ENCODE data around the gene TNFSF8.

Gene TNFSF8

DNA sequence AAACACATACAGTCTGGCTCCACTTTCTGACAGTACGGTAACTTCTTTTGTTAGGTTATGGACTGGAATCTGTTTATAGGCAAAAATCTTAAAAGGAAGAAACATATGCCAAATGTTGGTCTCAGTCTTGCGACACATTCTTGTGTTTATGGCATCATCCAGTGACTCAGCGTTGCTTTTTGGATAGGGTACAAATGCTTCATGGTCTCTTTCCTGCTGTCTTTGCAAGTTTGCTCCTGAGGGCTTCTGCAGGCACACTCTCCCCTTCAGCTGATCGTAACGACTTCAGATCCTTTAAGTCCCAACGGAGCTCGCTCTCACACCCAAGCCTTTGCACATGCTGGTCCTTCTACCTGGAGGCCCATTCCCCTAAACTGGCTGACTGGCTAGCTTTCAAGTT is 23.6 kb upstream of the TNFSF8 start:
- no peak overlapping the region for H3K4me3 ChIP-seq (ENCODE audit: low read depth, low read length)
- in situ Hi-C loops (cut with HindIII; ENCODE audit: low sequenced_read_pairs): no loop called here
- DNase-seq (ENCODE audit: low read depth): peak; percentile 74
- TF ChIP-seq, protein P1, sequence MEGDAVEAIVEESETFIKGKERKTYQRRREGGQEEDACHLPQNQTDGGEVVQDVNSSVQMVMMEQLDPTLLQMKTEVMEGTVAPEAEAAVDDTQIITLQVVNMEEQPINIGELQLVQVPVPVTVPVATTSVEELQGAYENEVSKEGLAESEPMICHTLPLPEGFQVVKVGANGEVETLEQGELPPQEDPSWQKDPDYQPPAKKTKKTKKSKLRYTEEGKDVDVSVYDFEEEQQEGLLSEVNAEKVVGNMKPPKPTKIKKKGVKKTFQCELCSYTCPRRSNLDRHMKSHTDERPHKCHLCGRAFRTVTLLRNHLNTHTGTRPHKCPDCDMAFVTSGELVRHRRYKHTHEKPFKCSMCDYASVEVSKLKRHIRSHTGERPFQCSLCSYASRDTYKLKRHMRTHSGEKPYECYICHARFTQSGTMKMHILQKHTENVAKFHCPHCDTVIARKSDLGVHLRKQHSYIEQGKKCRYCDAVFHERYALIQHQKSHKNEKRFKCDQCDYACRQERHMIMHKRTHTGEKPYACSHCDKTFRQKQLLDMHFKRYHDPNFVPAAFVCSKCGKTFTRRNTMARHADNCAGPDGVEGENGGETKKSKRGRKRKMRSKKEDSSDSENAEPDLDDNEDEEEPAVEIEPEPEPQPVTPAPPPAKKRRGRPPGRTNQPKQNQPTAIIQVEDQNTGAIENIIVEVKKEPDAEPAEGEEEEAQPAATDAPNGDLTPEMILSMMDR (IDR thresholded peaks at IDR 0.05; ENCODE audit: low read depth, low read length, missing control alignments): no peak

GRCh38 chr9:114953046-114953445 is 22.7 kb upstream of the TNFSF8 start:
- DNase-seq (ENCODE audit: low read depth): no peak
- H3K4me3 ChIP-seq (ENCODE audit: low read depth, low read length): no peak overlapping the region
- in situ Hi-C loops (cut with HindIII; ENCODE audit: low sequenced_read_pairs): no loop called here
- TF ChIP-seq, protein P1 (IDR thresholded peaks at IDR 0.05; ENCODE audit: low read depth, low read length, missing control alignments): no peak

DNA sequence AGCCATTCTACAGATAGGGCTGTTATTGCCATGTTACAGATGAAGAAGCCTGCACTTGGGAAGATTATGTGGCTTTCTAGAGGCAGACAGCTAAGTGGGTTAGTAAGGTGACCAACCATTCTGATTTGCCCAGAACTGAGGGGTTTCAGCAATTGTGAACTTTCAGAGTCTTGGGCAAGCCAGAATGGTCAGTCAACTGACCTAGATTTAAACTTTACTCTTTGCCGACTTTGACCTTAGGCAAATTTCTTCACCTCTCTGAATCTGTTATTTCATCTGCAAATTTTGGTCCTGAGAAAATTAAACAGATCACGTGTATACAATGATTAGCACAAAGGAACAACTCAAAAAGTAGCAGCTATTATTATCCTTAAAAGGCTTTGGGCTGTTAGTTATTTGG is 20.4 kb upstream of the TNFSF8 start:
- H3K4me3 ChIP-seq (ENCODE audit: low read depth, low read length): no peak overlapping the region
- TF ChIP-seq, protein P1 (IDR thresholded peaks at IDR 0.05; ENCODE audit: low read depth, low read length, missing control alignments): no peak
- in situ Hi-C loops (cut with HindIII; ENCODE audit: low sequenced_read_pairs): no loop called here
- no peak for DNase-seq (ENCODE audit: low read depth)

DNA sequence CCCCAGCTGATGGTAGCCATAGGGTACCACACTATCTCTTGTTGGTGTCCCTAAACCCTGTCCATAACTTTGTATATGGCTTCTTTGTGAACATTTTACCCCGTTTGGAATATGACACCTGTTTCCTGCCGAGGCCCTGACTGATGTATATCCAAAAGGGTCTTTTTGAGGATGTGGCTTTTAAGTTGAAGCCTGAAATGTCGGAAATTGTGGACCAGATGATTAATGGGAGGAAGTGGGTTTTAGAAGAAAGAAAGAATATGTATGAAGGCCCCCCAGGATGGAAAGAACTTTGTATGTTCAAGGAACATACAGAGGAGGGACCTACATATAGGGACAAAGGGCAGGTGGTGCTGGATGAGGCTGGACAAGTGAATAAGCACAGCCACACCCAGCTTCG is 16.7 kb upstream of the TNFSF8 start:
- in situ Hi-C loops (cut with HindIII; ENCODE audit: low sequenced_read_pairs): no loop called here
- no peak overlapping the region for H3K4me3 ChIP-seq (ENCODE audit: low read depth, low read length)
- TF ChIP-seq, protein P1 (IDR thresholded peaks at IDR 0.05; ENCODE audit: low read depth, low read length, missing control alignments): no peak
- DNase-seq (ENCODE audit: low read depth): no peak

DNA sequence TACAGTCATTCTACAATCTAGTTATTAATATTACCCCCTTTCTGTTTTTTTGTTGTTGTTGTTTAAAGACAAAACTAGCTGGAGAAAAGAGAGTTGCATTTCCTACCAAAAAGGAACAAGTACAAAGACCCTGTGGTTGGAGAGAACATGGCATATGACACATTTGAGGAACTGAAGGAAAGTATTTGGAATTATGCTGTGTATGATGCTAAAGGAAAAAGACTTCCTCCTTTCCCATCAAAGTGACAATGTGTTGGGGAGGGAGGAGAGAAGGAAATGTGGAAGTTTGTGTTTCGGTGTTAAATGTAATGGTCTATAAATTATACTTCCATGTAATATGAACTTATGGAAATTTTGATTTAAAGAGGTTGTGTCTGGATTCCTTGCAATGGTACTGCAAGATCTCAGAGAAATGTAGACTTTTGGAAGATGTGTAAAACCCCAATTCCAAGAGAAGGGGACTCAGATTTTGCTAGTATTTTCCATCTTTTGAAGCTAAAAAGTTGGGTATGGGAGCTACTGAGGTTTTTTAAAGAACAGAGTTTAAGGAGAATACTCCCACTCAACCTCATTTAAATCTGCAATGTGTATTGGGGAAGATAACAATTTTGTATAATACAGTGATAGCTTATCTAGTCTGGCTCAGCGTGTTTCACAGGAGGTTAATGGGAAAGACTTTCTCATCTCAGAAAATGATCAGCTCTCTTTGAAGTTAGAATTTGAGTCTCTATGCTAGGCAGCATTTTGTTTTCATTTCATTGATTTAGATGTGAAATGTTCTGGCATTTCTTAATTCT is 15.4 kb upstream of the TNFSF8 start:
- H3K4me3 ChIP-seq (ENCODE audit: low read depth, low read length): no peak overlapping the region
- DNase-seq (ENCODE audit: low read depth): no peak
- in situ Hi-C loops (cut with HindIII; ENCODE audit: low sequenced_read_pairs): no loop called here
- TF ChIP-seq, protein P1 (IDR thresholded peaks at IDR 0.05; ENCODE audit: low read depth, low read length, missing control alignments): no peak

DNA sequence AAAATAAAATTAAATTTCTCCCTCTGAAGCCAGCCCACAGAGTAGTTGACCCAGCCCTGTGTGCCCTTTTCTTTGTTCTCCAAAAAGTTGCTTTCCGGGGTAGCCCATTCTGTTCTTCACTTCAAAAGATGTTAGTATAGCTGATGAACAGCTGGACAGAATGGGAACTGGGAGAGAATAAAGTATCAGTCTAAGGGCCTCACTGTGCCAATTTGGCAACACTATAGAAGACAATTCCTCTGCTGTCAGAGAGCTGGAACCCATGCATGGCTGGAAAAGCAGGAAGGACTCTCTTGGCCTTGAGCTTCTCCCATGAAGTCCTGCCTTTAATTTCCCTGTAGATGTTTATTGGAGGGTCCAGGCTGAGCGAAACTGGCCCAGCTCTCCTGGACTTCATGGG is 11.0 kb upstream of the TNFSF8 start:
- TF ChIP-seq, protein P1 (IDR thresholded peaks at IDR 0.05; ENCODE audit: low read depth, low read length, missing control alignments): no peak
- DNase-seq (ENCODE audit: low read depth): no peak
- H3K4me3 ChIP-seq (ENCODE audit: low read depth, low read length): no peak overlapping the region
- in situ Hi-C loops (cut with HindIII; ENCODE audit: low sequenced_read_pairs): no loop called here

Measured in astrocyte of the cerebellum (primary cell).